SKM-1 treated with dmso at 0.1 percent for 144 hours (cell line): ENCODE data around the gene BMERB1.
"Not testable (repeated sequence)": the region's sequence is repeated elsewhere in the genome, so short reads cannot be mapped to it uniquely, and the experiment has no call there.

Experiments used
- DNase-seq: peaks from one replicate; lab custom pipeline; 2025; ENCODE audit not compliant: unreplicated experiment; lab: John Stamatoyannopoulos, UW

BMERB1 gene

GRCh38 chr16:15521758-15522509, 87.5 kb downstream of the BMERB1 start:
- DNase-seq = no peak

DNA sequence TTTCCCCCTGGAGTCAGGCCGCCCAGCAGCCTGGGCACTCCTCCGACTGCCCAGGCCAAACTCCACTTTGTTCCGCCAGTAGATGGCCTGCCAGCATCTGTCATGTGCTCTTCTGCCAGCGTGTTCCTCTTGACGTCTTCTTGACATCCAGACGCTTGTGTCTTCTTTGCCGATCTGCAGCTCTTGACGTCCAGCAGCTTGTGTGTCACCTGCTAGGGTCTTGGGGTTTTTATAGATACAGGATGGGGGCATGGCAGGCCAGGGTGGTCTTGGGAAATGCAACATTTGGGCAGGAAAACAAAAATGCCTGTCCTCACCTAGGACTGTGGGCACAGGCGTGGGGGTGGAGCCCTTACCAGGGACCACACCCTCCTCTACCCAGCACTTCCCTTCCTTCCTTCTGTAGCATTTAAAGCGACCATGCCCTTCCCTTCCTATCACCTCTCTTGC, 88.7 kb downstream of the BMERB1 start:
- no peak for DNase-seq

DNA sequence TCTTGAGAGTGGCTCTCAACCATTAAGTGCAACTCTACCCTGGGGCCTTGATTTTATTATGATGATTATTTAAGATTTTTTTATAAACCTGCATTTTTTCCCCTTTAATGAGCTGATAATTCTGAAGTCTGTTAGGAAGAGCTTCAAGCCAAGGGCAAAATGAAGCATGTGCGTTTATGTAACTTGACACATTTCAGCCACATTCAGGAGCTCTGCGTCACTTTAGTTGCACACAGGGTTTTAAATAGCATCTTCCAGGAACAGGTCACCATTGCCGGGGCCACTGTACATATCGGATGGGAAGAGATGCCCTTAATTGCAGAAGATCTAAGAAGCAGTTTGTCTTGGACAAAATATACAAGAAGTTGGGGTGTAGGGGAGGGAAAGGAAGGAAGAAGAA, 89.6 kb downstream of the BMERB1 start:
- no peak for DNase-seq

- DNase-seq = no peak
Observed at GRCh38 chr16:15524966-15525365, 90.6 kb downstream of the BMERB1 start.

- DNase-seq = no peak
Observed at GRCh38 chr16:15526097-15526496, 91.7 kb downstream of the BMERB1 start.

GRCh38 chr16:15526731-15527130, 92.3 kb downstream of the BMERB1 start:
- DNase-seq = no peak

- no peak for DNase-seq
Observed at GRCh38 chr16:15529673-15530072, 95.3 kb downstream of the BMERB1 start.

GRCh38 chr16:15530085-15530484, 95.7 kb downstream of the BMERB1 start:
- no peak for DNase-seq

GRCh38 chr16:15532825-15533224, 98.4 kb downstream of the BMERB1 start:
- DNase-seq = no peak

DNA sequence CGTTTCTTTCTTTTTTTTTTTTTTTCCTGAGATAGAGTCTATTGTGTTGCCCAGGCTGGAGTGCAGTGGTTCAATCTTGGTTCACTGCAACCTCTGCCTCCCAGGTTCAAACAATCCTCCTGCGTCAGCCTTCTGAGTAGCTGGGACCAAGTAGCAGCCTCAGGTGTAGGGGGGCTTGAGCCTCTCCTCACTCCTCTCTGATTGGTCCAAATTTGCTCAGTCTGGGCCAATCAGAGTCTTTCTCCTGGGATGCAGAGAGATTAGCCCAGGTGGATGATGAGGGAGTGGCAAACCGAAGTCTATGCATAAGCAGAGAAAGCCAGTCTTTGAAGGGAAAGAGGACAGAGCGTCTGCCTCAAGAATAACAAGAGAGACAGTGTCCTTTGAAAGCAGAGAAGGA, 99.0 kb downstream of the BMERB1 start:
- DNase-seq = no peak

- DNase-seq = no peak
Observed at GRCh38 chr16:15535772-15536171, 101.4 kb downstream of the BMERB1 start.

GRCh38 chr16:15536843-15537242, 102.5 kb downstream of the BMERB1 start:
- no peak for DNase-seq

DNA sequence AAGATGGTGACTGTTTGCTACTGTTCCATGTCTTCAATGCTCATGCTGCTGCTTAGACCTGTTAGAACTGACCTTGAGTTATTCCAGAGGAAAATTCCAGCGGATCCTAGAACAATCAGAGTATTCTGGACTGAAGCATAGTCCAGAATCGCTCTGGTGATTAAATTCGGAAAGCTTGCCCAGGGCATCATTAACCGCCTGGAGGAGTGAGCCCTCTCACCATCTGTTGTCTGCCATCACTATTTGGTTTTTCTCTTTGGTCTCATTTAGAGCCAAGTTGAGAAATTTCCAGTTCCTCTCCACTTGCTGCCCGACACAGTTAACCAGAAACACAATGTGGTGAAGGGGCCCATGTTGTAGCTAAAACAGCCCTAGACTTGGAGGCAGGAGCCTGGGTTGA, 104.1 kb downstream of the BMERB1 start:
- DNase-seq = no peak

- DNase-seq = no peak
Observed at GRCh38 chr16:15539197-15539596, 104.8 kb downstream of the BMERB1 start.

DNA sequence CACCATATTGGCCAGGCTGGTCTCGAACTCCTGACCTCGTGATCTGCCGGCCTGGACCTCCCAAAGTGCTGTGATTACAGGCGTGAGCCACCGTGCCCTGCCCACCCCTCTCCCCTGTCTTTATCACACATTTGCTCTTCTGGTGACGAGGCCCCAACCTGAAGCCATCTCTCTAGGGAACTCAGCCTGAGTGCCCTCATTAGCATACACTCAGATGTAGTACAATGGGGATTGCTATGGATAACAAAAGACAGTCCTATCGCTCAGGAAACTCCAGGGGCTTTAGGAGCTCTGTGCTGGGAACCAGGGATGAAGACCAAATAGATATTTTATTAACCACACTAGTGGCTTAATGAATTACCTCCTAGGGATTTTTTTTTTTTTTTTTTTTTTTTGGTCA, 107.9 kb downstream of the BMERB1 start:
- no peak for DNase-seq

DNA sequence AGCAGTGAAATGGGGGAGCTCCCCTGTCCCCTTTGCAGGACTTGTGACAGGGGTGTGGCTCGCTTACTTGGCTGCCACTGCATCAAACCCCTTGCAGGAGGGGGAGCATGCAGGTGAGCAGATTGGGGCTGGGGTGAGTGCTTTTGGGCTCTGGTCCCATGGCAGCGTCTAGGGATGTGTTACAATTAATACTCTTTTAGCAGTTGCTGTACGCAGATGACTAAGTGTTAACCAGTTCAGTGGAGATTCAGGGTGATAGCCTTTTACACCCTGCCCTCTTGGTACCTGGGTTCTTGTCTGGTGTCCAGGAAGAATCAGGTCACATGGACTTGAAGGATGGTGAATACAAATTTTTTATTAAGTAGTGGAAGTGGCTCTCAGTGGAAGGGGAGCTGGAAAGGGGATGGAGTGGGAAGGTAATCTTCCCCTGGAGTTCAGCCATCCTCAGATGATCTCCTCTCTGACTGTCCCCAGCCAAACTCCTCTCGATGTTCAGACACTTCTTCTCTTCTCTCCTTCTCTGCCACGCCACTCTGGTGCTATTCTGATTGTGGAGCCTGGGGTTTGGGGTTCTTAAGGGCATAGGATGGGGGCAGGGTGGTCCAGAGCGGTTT, 108.5 kb downstream of the BMERB1 start:
- no peak for DNase-seq

GRCh38 chr16:15544405-15544804, 110.0 kb downstream of the BMERB1 start:
- no peak for DNase-seq

- no peak for DNase-seq
Observed at GRCh38 chr16:15545544-15545943, 111.2 kb downstream of the BMERB1 start.

- DNase-seq = not testable (repeated sequence)
Observed at GRCh38 chr16:15547072-15547767, 112.8 kb downstream of the BMERB1 start.

DNA sequence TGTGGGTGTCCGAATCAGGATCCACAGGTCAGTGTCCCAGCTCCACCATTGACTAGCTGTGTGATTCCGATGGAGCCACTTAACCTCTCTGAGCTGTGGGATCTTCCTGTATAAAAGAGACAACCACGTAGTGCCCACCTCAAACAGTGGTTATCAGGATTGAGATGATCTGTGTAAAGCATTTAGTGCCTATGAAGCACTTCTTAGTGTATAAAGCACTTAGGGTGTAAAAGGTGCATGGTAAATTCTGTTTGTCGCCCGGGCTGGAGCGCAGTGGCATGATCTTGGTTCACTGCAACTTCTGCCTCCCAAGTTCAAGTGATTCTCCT, 113.3 kb downstream of the BMERB1 start:
- DNase-seq = no peak

DNA sequence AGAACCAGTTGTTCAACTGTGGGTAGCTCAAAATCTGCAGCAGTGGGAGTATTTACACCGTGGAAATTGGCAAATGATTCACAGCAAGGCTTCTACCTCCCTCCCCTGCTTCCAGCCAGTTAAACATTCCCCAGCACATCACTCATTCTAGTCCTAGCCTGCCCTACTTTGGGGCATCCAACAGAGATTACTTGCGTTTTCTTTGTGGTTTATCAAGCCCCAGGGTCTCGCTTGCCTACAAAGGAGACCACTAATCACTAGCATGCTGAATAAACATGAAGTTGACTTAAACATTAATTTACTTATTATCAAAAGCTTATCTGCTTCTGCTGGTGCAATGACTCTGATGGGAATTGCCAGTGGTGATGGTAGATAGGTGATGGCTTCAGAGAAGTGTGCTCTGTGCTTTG, 114.1 kb downstream of the BMERB1 start:
- no peak for DNase-seq

DNA sequence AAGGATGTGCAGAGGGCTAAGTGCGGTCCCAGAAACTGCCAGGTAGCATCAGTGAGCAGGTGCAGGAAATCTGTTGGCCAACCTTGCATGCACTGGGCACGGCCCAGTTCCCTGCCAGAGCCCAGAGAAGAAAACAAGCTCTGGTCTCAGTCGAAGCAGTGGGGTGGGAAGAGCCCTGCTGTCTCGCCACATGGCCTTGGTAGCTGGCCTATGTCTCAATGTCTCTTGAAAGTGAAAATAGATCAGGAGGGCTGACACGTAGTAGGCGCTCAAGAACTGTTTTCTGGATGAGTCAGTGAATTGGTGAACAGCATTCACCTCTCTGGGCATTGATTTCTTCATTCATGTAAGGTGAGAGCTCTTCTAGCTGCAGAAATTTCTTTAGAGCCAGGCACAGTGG, 118.1 kb downstream of the BMERB1 start:
- no peak for DNase-seq
